Liver (tissue), 9 donors: Measurements from ENCODE around the gene SLCO2A1. TPM values are rescaled to one million over a fixed set of nuclear protein-coding genes. Genes with fewer than 3 reads are reported as not detected.

ENCODE experiments used
- DNase-seq: peaks from one replicate; pipeline ENCODE4 v3.0.0-alpha.2; 2017; ENCODE audit warnings: low spot score
- H3K27ac ChIP-seq, 2 donors: one replicate each; pipeline ENCODE4 v1.7.0; 2013; ENCODE audit warnings: inconsistent platforms in 2 of 2, low read length in 2 of 2, control low read depth in 1 of 2, low read depth in 1 of 2, mild to moderate bottlenecking in 1 of 2
- H3K27me3 ChIP-seq, 4 donors: one replicate each; pipeline versions ENCODE4 v1.6.1 to v1.7.0; 2013; ENCODE audit warnings: low read length in 3 of 4, inconsistent platforms in 1 of 4, mild to moderate bottlenecking in 1 of 4, moderate library complexity in 1 of 4; ENCODE audit not compliant: control insufficient read depth in 4 of 4, insufficient read depth in 4 of 4
- H3K36me3 ChIP-seq, 4 donors: one replicate each; pipeline versions ENCODE4 v1.6.1 to v1.7.0; 2013; ENCODE audit warnings: low read length in 3 of 4, mild to moderate bottlenecking in 3 of 4, low read depth in 1 of 4, moderate library complexity in 1 of 4; ENCODE audit not compliant: control insufficient read depth in 4 of 4, insufficient read depth in 3 of 4
- H3K4me1 ChIP-seq, 4 donors: one replicate each; pipeline versions ENCODE4 v1.6.1 to v1.7.0; 2013; ENCODE audit warnings: low read length in 3 of 4, mild to moderate bottlenecking in 3 of 4, moderate library complexity in 1 of 4; ENCODE audit not compliant: control insufficient read depth in 4 of 4, insufficient read depth in 4 of 4
- H3K4me3 ChIP-seq, 3 donors: one replicate each; pipeline versions ENCODE4 v1.6.1 to v1.7.0; 2013; ENCODE audit warnings: low read length in 3 of 3, control low read depth in 1 of 3, low read depth in 1 of 3, mild to moderate bottlenecking in 1 of 3
- H3K9ac ChIP-seq, 2 donors: one replicate each; pipeline ENCODE4 v1.7.0; 2013; ENCODE audit warnings: low read length in 2 of 2, mild to moderate bottlenecking in 2 of 2, moderate library complexity in 2 of 2, control low read depth in 1 of 2, low read depth in 1 of 2
- H3K9me3 ChIP-seq, 4 donors: one replicate each; pipeline versions ENCODE4 v1.6.1 to v1.7.0; 2013; ENCODE audit warnings: low read length in 3 of 4; ENCODE audit not compliant: control insufficient read depth in 4 of 4
- ATF3 ChIP-seq: IDR thresholded peaks from 2 replicates; pipeline ENCODE4 v1.6.1; 2016; ENCODE audit warnings: antibody characterized with exemption
- CTCF ChIP-seq: fragments of 150-350 bp; IDR thresholded peaks from 2 replicates; pipeline ENCODE4 v1.5.1; 2017; ENCODE audit warnings: improper control_type of control experiment, low read depth, low read length; ENCODE audit not compliant: missing input control
- HNF4A ChIP-seq, 2 donors: conservative IDR thresholded peaks; 2 replicates each; pipeline ENCODE4 v1.6.1; 2016; ENCODE audit warnings: antibody characterized with exemption in 2 of 2, mild to moderate bottlenecking in 2 of 2
- HNF4G ChIP-seq: IDR thresholded peaks from 2 replicates; pipeline ENCODE4 v1.6.1; 2016; ENCODE audit warnings: antibody characterized with exemption
- MAX ChIP-seq: IDR thresholded peaks from 2 replicates; pipeline ENCODE4 v1.6.1; 2016; ENCODE audit warnings: antibody characterized with exemption
- NR2F2 ChIP-seq: IDR thresholded peaks from 2 replicates; pipeline ENCODE4 v1.6.1; 2016; ENCODE audit warnings: antibody characterized with exemption
- RAD21 ChIP-seq, 2 donors: IDR thresholded peaks; 2 replicates each; pipeline ENCODE4 v1.6.1; 2016; ENCODE audit warnings: antibody characterized with exemption in 2 of 2, mild to moderate bottlenecking in 2 of 2
- SP1 ChIP-seq: IDR thresholded peaks from 2 replicates; pipeline ENCODE4 v1.6.1; 2018; ENCODE audit warnings: antibody characterized with exemption, mild to moderate bottlenecking
- TAF1 ChIP-seq: conservative IDR thresholded peaks from 2 replicates; pipeline ENCODE4 v1.6.1; 2016; ENCODE audit warnings: antibody characterized with exemption, mild to moderate bottlenecking
- YY1 ChIP-seq: IDR thresholded peaks from 2 replicates; pipeline ENCODE4 v1.6.1; 2016; ENCODE audit warnings: antibody characterized with exemption, mild to moderate bottlenecking
- WGBS: extraction: QIAGEN DNeasy Blood & Tissue Kit; methylation state at CpG from one replicate; pipeline ENCODE4 v1.1.7; 2013; 5-methylcytosine and 5-hydroxymethylcytosine counted together
- polyA plus RNA-seq, 2 donors: library from polyadenylated mRNA; stranded (reverse) in 1 of 2; unstranded in 1 of 2; fragments of 200-250 nt in 1 of 2; fragments of >200 nt in 1 of 2; fragmentation: Nextera tagmentation in 1 of 2; extraction: Ambion mirVana in 1 of 2; gene quantifications; one replicate each; pipeline versions ENCODE4 v1.2.1 to v1.2.3, GENCODE V29; 2013 to 2015
- total RNA-seq, 2 donors: library from RNA; depleted of rRNA; stranded (reverse); fragments of >200 nt; gene quantifications; one replicate each; pipeline ENCODE4 v1.2.3, GENCODE V29; 2014
- TF ChIP-seq, protein P1 (sequence below): IDR thresholded peaks from 2 replicates; pipeline ENCODE4 v1.6.1; 2016; ENCODE audit warnings: antibody characterized with exemption
- donor health status: healthy.
- donor health status: healthy.
- donor health status: healthy.
- donor health status: healthy.
- donor health status: healthy.

SLCO2A1 gene
- total and polyA plus RNA-seq, 4 donors, result 0.56 to 3.1 (median 2.2) TPM

- H3K36me3 ChIP-seq, result no peaks in the 10 kb centered on the region
- H3K9ac ChIP-seq, result no peak overlapping the region
- no peaks in the 10 kb centered on the region for H3K27me3 ChIP-seq
- DNase-seq, result no peak
- H3K9me3 ChIP-seq, result no peaks in the 10 kb centered on the region
- TF ChIP-seq, protein P1, sequence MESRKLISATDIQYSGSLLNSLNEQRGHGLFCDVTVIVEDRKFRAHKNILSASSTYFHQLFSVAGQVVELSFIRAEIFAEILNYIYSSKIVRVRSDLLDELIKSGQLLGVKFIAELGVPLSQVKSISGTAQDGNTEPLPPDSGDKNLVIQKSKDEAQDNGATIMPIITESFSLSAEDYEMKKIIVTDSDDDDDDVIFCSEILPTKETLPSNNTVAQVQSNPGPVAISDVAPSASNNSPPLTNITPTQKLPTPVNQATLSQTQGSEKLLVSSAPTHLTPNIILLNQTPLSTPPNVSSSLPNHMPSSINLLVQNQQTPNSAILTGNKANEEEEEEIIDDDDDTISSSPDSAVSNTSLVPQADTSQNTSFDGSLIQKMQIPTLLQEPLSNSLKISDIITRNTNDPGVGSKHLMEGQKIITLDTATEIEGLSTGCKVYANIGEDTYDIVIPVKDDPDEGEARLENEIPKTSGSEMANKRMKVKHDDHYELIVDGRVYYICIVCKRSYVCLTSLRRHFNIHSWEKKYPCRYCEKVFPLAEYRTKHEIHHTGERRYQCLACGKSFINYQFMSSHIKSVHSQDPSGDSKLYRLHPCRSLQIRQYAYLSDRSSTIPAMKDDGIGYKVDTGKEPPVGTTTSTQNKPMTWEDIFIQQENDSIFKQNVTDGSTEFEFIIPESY, result no peak
- peak in 1 of 2 donors; percentile 4 for TF ChIP-seq HNF4A (conservative IDR thresholded peaks at IDR 0.05)
- no peak overlapping the region for H3K27ac ChIP-seq
- peaks cover 0 to 8% (median 3%) of the 10 kb centered on the region in 4 donors for H3K4me1 ChIP-seq
- H3K4me3 ChIP-seq, result no peak overlapping the region
- 91% methylated on average over 8 of the region's 8 CpGs for WGBS
Observed at GRCh38 chr3:133973249-133973980, 56.3 kb downstream of the SLCO2A1 start.

- no peak overlapping the region for H3K27ac ChIP-seq
- TF ChIP-seq HNF4A (conservative IDR thresholded peaks at IDR 0.05) (no peak), HNF4G (no peak), YY1 (no peak), MAX (no peak), RAD21 (IDR thresholded peaks at IDR 0.05) (no peak), SP1 (no peak), ATF3 (no peak), NR2F2 (no peak), TAF1 (no peak), CTCF (no peak)
- TF ChIP-seq, protein P1, result no peak
- WGBS, result 96% methylated on average over 1 of the region's 1 CpG
- H3K4me1 ChIP-seq, result no peaks in the 10 kb centered on the region
- no peaks in the 10 kb centered on the region for H3K27me3 ChIP-seq
- no peak overlapping the region for H3K9ac ChIP-seq
- no peak overlapping the region for H3K4me3 ChIP-seq
- DNase-seq, result no peak
- H3K36me3 ChIP-seq, result no peaks in the 10 kb centered on the region
- H3K9me3 ChIP-seq, result no peaks in the 10 kb centered on the region
Observed at GRCh38 chr3:133972156-133972555, 57.6 kb downstream of the SLCO2A1 start.
